Fibroblast of lung (primary cell): Measurements from ENCODE around the gene TMEM132C. TPM values are rescaled to one million over a fixed set of nuclear protein-coding genes. Genes with fewer than 3 reads are reported as not detected.

Source experiments
- DNase-seq, 2 donors: peaks; one replicate each; pipeline versions ENCODE4 v3.0.0 to v3.0.0-alpha.2; 2010; ENCODE audit warnings: low read depth in 2 of 2
- H2AFZ ChIP-seq: 2 replicates; pipeline ENCODE4 v1.5.1; 2012; ENCODE audit warnings: low read length, control low read depth, inconsistent platforms
- H3K27ac ChIP-seq: 2 replicates; pipeline ENCODE4 v1.5.1; 2011; ENCODE audit warnings: low read length, control low read depth; ENCODE audit not compliant: insufficient read depth
- H3K27me3 ChIP-seq: 2 replicates; pipeline ENCODE4 v1.5.1; 2011; ENCODE audit warnings: mild to moderate bottlenecking, low read length; ENCODE audit not compliant: control insufficient read depth, insufficient read depth
- H3K36me3 ChIP-seq: 2 replicates; pipeline ENCODE4 v1.5.1; 2011; ENCODE audit warnings: low read length; ENCODE audit not compliant: control insufficient read depth, insufficient read depth
- H3K4me1 ChIP-seq: 2 replicates; pipeline ENCODE4 v1.5.1; 2011; ENCODE audit warnings: low read length; ENCODE audit not compliant: control insufficient read depth, insufficient read depth; ENCODE audit errors: extremely low read depth
- H3K4me2 ChIP-seq: 2 replicates; pipeline ENCODE4 v1.5.1; 2011; ENCODE audit warnings: low read length, control low read depth; ENCODE audit not compliant: insufficient read depth; ENCODE audit errors: extremely low read depth
- H3K4me3 ChIP-seq, 4 experiments: fragments of 200-600 bp in 1 of 4; sonication (generic) in 1 of 4; replicated peaks in 1 of 4; 2 replicates each; pipeline ENCODE4 v1.5.1; 2011 to 2016; ENCODE audit warnings: low read length in 4 of 4, low read depth in 3 of 4, mild to moderate bottlenecking in 3 of 4, control low read depth in 2 of 4, inconsistent platforms in 1 of 4, mixed read lengths in 1 of 4; ENCODE audit not compliant: insufficient read depth in 1 of 4; ENCODE audit errors: control extremely low read depth in 1 of 4
- H3K79me2 ChIP-seq: 2 replicates; pipeline ENCODE4 v1.5.1; 2012; ENCODE audit warnings: mild to moderate bottlenecking, low read length, inconsistent platforms; ENCODE audit not compliant: control insufficient read depth, insufficient read depth
- H3K9ac ChIP-seq: 2 replicates; pipeline ENCODE4 v1.5.1; 2011; ENCODE audit warnings: mild to moderate bottlenecking, low read length, control low read depth; ENCODE audit not compliant: insufficient read depth
- H3K9me3 ChIP-seq: 2 replicates; pipeline ENCODE4 v1.5.1; 2012; ENCODE audit warnings: low read depth, low read length; ENCODE audit not compliant: control insufficient read depth, insufficient read depth
- H4K20me1 ChIP-seq: 2 replicates; pipeline ENCODE4 v1.5.1; 2011; ENCODE audit warnings: low read length; ENCODE audit not compliant: control insufficient read depth, insufficient read depth; ENCODE audit errors: extremely low read depth
- CTCF ChIP-seq, 2 donors: IDR thresholded peaks in 1 of 2; conservative IDR thresholded peaks in 1 of 2; 1 replicate in 1 of 2; 2 replicates in 1 of 2; pipeline ENCODE4 v1.5.1; 2011 to 2012; ENCODE audit warnings: low read length in 2 of 2, control low read depth in 1 of 2, inconsistent platforms in 1 of 2, low read depth in 1 of 2, mild to moderate bottlenecking in 1 of 2
- EZH2 ChIP-seq: IDR thresholded peaks from 2 replicates; pipeline ENCODE4 v1.5.1; 2012; ENCODE audit warnings: low read length, control low read depth, mild to moderate bottlenecking; ENCODE audit errors: missing control alignments
- polyA plus RNA-seq, 2 donors: library from polyadenylated mRNA; depleted of rRNA in 1 of 2; stranded (reverse) in 1 of 2; unstranded in 1 of 2; fragments of >200 nt; gene quantifications; 2 replicates each; pipeline ENCODE4 v1.2.1, GENCODE V29; 2011 to 2012; ENCODE audit warnings: missing spikeins in 1 of 2
- total RNA-seq: library from RNA; depleted of rRNA; stranded (reverse); fragments of >200 nt; gene quantifications from 2 replicates; pipeline ENCODE4 v1.2.1, GENCODE V29; 2014

Gene TMEM132C
- total and polyA plus RNA-seq, 2 donors (not counting 1 experiment from before 2014, with no cell fraction given): not detected

GRCh38 chr12:128587918-128588317, 320.9 kb downstream of the TMEM132C start:
- no peaks in the 10 kb centered on the region for H3K27me3 ChIP-seq
- no peaks in the 10 kb centered on the region for H3K4me1 ChIP-seq
- no peaks in the 10 kb centered on the region for H3K9me3 ChIP-seq
- H3K36me3 ChIP-seq: no peaks in the 10 kb centered on the region
- H3K27ac ChIP-seq: no peak overlapping the region
- no peak overlapping the region for H3K4me2 ChIP-seq
- H4K20me1 ChIP-seq: no peaks in the 10 kb centered on the region
- H3K4me3 ChIP-seq: no peak overlapping the region
- H3K9ac ChIP-seq: no peak overlapping the region
- no peak for DNase-seq
- H3K79me2 ChIP-seq: no peaks in the 10 kb centered on the region
- TF ChIP-seq EZH2: no peak
- TF ChIP-seq CTCF (conservative IDR thresholded peaks at IDR 0.05 in 1 of 2, IDR thresholded peaks at IDR 0.05 in 1 of 2; ENCODE audit: low read depth in 1 of 2, low read length in 2 of 2): no peak
- H2AFZ ChIP-seq: no peak overlapping the region

- Histone ChIP-seq H3K9me3 (no peaks in the 10 kb centered on the region), H3K4me1 (no peaks in the 10 kb centered on the region), H3K27me3 (no peaks in the 10 kb centered on the region), H3K27ac (no peak overlapping the region), H3K79me2 (no peaks in the 10 kb centered on the region), H4K20me1 (no peaks in the 10 kb centered on the region), H3K4me2 (no peak overlapping the region), H2AFZ (no peak overlapping the region), H3K9ac (no peak overlapping the region), H3K36me3 (no peaks in the 10 kb centered on the region), H3K4me3 (no peak overlapping the region)
- TF ChIP-seq CTCF (conservative IDR thresholded peaks at IDR 0.05 in 1 of 2, IDR thresholded peaks at IDR 0.05 in 1 of 2; ENCODE audit: low read depth in 1 of 2, low read length in 2 of 2) (no peak), EZH2 (no peak)
- DNase-seq: no peak
Observed at GRCh38 chr12:128592220-128592744, 325.3 kb downstream of the TMEM132C start.

- no peak overlapping the region for H3K4me2 ChIP-seq
- H3K9ac ChIP-seq: no peak overlapping the region
- no peak overlapping the region for H3K27ac ChIP-seq
- no peak for DNase-seq
- H3K36me3 ChIP-seq: no peaks in the 10 kb centered on the region
- no peaks in the 10 kb centered on the region for H3K79me2 ChIP-seq
- no peaks in the 10 kb centered on the region for H3K9me3 ChIP-seq
- no peak overlapping the region for H3K4me3 ChIP-seq
- no peak for TF ChIP-seq CTCF (conservative IDR thresholded peaks at IDR 0.05 in 1 of 2, IDR thresholded peaks at IDR 0.05 in 1 of 2; ENCODE audit: low read depth in 1 of 2, low read length in 2 of 2)
- H3K27me3 ChIP-seq: no peaks in the 10 kb centered on the region
- H3K4me1 ChIP-seq: no peaks in the 10 kb centered on the region
- no peak overlapping the region for H2AFZ ChIP-seq
- H4K20me1 ChIP-seq: no peaks in the 10 kb centered on the region
Observed at GRCh38 chr12:128594521-128594920, 327.6 kb downstream of the TMEM132C start.
